H1 (cell line): Measurements from ENCODE around the gene CYB561D2. TPM values are rescaled to one million over a fixed set of nuclear protein-coding genes. Genes with fewer than 3 reads are reported as not detected.

Experiments
- CTCF ChIA-PET: fragments of 300-600 bp; sonication (Branson Sonifier 250); formaldehyde crosslinking; loops from one replicate; lab custom pipeline; 2021; ENCODE audit not compliant: partially characterized antibody; lab: Charles Lee
- POLR2A ChIA-PET: fragments of 300-600 bp; sonication (Branson Sonifier 250); formaldehyde crosslinking; loops from one replicate; lab custom pipeline; 2021; ENCODE audit warnings: inconsistent platforms; ENCODE audit not compliant: partially characterized antibody; lab: Charles Lee
- DNase-seq, 2 experiments: peaks; one replicate each; pipeline versions ENCODE4 v3.0.0 to v3.0.0-alpha.2; 2010 to 2022; ENCODE audit warnings: low spot score in 2 of 2, low read depth in 1 of 2, mixed read lengths in 1 of 2
- FAIRE-seq: peaks from 2 replicates; lab custom pipeline; 2011; peaks lifted over from hg19 to GRCh38; lab: Jason Lieb, UNC
- H2AFZ ChIP-seq: 2 replicates; pipeline ENCODE4 v1.8.1; 2012; ENCODE audit warnings: low read length, inconsistent platforms
- H2AK5ac ChIP-seq: 2 replicates; pipeline ENCODE4 v1.6.1; 2013; ENCODE audit warnings: low read depth, low read length
- H2BK120ac ChIP-seq: replicated peaks from 2 replicates; pipeline ENCODE3; 2013; ENCODE audit warnings: low read depth, low read length, inconsistent platforms
- H2BK12ac ChIP-seq: 2 replicates; pipeline ENCODE4 v1.6.1; 2013; ENCODE audit warnings: low read depth, low read length
- H2BK15ac ChIP-seq: 2 replicates; pipeline ENCODE4 v1.6.1; 2013; ENCODE audit warnings: low read length
- H2BK20ac ChIP-seq: 2 replicates; pipeline ENCODE4 v1.6.1; 2013; ENCODE audit warnings: low read length
- H2BK5ac ChIP-seq: 2 replicates; pipeline ENCODE4 v1.6.1; 2013; ENCODE audit warnings: low read depth, low read length
- H3K14ac ChIP-seq: 2 replicates; pipeline ENCODE4 v1.6.1; 2013; ENCODE audit warnings: inconsistent platforms; ENCODE audit not compliant: insufficient read length
- H3K18ac ChIP-seq: 2 replicates; pipeline ENCODE4 v1.6.1; 2013; ENCODE audit warnings: low read length; ENCODE audit errors: extremely low read depth
- H3K23ac ChIP-seq: 2 replicates; pipeline ENCODE4 v1.6.1; 2013; ENCODE audit warnings: inconsistent platforms; ENCODE audit not compliant: insufficient read length
- H3K23me2 ChIP-seq: 2 replicates; pipeline ENCODE4 v1.6.1; 2013; ENCODE audit warnings: low read depth, low read length
- H3K27ac ChIP-seq: 2 replicates; pipeline ENCODE4 v1.6.1; 2011; ENCODE audit warnings: low read depth, low read length, inconsistent platforms
- H3K27me3 ChIP-seq, 4 experiments: replicated peaks in 1 of 4; 1 replicate in 1 of 4; 2 replicates in 3 of 4; pipeline versions ENCODE4 v1.6.1 to v1.8.1; 2011 to 2013; ENCODE audit warnings: low read length in 3 of 4, mild to moderate bottlenecking in 3 of 4, inconsistent platforms in 2 of 4, mixed read lengths in 2 of 4, moderate library complexity in 1 of 4; ENCODE audit not compliant: control insufficient read depth in 3 of 4, insufficient read depth in 3 of 4; ENCODE audit errors: extremely low read depth in 1 of 4
- H3K36me3 ChIP-seq, 4 experiments: 2 replicates each; pipeline versions ENCODE4 v1.6.1 to v1.8.1; 2011 to 2013; ENCODE audit warnings: mild to moderate bottlenecking in 4 of 4, low read length in 3 of 4, moderate library complexity in 2 of 4, control low read depth in 1 of 4, inconsistent platforms in 1 of 4; ENCODE audit not compliant: insufficient read depth in 4 of 4, control insufficient read depth in 2 of 4
- H3K4ac ChIP-seq: replicated peaks from 2 replicates; pipeline ENCODE3; 2013; ENCODE audit warnings: low read length, low read depth, mixed read lengths, inconsistent platforms; ENCODE audit not compliant: insufficient read length
- H3K4me1 ChIP-seq, 4 experiments: replicated peaks in 1 of 4; 1 replicate in 1 of 4; 2 replicates in 3 of 4; pipeline versions ENCODE4 v1.6.1 to v1.8.1; 2011 to 2013; ENCODE audit warnings: low read length in 3 of 4, inconsistent platforms in 2 of 4, mixed read lengths in 1 of 4; ENCODE audit not compliant: insufficient read depth in 4 of 4, control insufficient read depth in 3 of 4
- H3K4me2 ChIP-seq, 2 experiments: 2 replicates each; pipeline versions ENCODE4 v1.6.1 to v1.8.1; 2011 to 2013; ENCODE audit warnings: low read depth in 2 of 2, low read length in 2 of 2, control low read depth in 1 of 2, inconsistent platforms in 1 of 2, mild to moderate bottlenecking in 1 of 2; ENCODE audit not compliant: insufficient read depth in 1 of 2
- H3K4me3 ChIP-seq, 4 experiments: fragments of 200-600, 300-600 bp in 1 of 4; sonication (generic), shearing (Covaris generic), sonication (Bioruptor Twin) in 1 of 4; 2 replicates each; pipeline versions ENCODE4 v1.5.1 to v1.8.1; 2011 to 2016; ENCODE audit warnings: low read length in 4 of 4, low read depth in 3 of 4, control low read depth in 2 of 4, inconsistent platforms in 2 of 4, mild to moderate bottlenecking in 2 of 4, mixed read lengths in 1 of 4, moderate library complexity in 1 of 4; ENCODE audit not compliant: insufficient read depth in 2 of 4; ENCODE audit errors: extremely low read depth in 1 of 4
- H3K56ac ChIP-seq: replicated peaks from 2 replicates; pipeline ENCODE3; 2013; ENCODE audit warnings: low read depth, mild to moderate bottlenecking, mixed read lengths, low read length, inconsistent platforms; ENCODE audit not compliant: insufficient read length
- H3K79me1 ChIP-seq: 2 replicates; pipeline ENCODE4 v1.6.1; 2013; ENCODE audit warnings: low read depth, low read length, control low read depth
- H3K79me2 ChIP-seq, 2 experiments: 2 replicates each; pipeline versions ENCODE4 v1.6.1 to v1.8.1; 2012 to 2013; ENCODE audit warnings: low read length in 2 of 2, mild to moderate bottlenecking in 2 of 2, inconsistent platforms in 1 of 2; ENCODE audit not compliant: insufficient read depth in 2 of 2, control insufficient read depth in 1 of 2
- H3K9ac ChIP-seq, 4 experiments: replicated peaks in 1 of 4; 1 replicate in 1 of 4; 2 replicates in 3 of 4; pipeline versions ENCODE4 v1.6.1 to v1.8.1; 2011 to 2013; ENCODE audit warnings: low read depth in 3 of 4, low read length in 3 of 4, control low read depth in 2 of 4, mild to moderate bottlenecking in 2 of 4, moderate library complexity in 2 of 4, inconsistent platforms in 1 of 4; ENCODE audit errors: extremely low read depth in 1 of 4
- H3K9me3 ChIP-seq, 2 experiments: 2 replicates each; pipeline versions ENCODE4 v1.6.1 to v1.8.1; 2012 to 2013; ENCODE audit warnings: mild to moderate bottlenecking in 2 of 2, moderate library complexity in 2 of 2, control low read depth in 1 of 2, inconsistent platforms in 1 of 2, low read depth in 1 of 2, low read length in 1 of 2, mixed read lengths in 1 of 2; ENCODE audit not compliant: insufficient read depth in 2 of 2
- H4K20me1 ChIP-seq, 2 experiments: replicated peaks in 1 of 2; 2 replicates each; pipeline versions ENCODE3 to v1.8.1; 2011 to 2013; ENCODE audit warnings: inconsistent platforms in 2 of 2, low read length in 2 of 2, mild to moderate bottlenecking in 1 of 2; ENCODE audit not compliant: insufficient read depth in 2 of 2, control insufficient read depth in 1 of 2
- H4K5ac ChIP-seq: 2 replicates; pipeline ENCODE4 v1.6.1; 2013; ENCODE audit warnings: low read length, low read depth, mixed read lengths, inconsistent platforms; ENCODE audit not compliant: insufficient read length
- H4K8ac ChIP-seq: 2 replicates; pipeline ENCODE4 v1.8.0; 2013; ENCODE audit warnings: mild to moderate bottlenecking, moderate library complexity, low read length, inconsistent platforms; ENCODE audit not compliant: insufficient read depth; ENCODE audit errors: extremely low read depth
- H4K91ac ChIP-seq: replicated peaks from 2 replicates; pipeline ENCODE3; 2013; ENCODE audit warnings: low read length, mixed read lengths, inconsistent platforms; ENCODE audit not compliant: insufficient read length
- KDM1A ChIP-seq: fragments of 200-600, 300-600 bp; sonication (generic); IDR thresholded peaks from 2 replicates; pipeline ENCODE4 v1.7.1; 2016; ENCODE audit warnings: mild to moderate bottlenecking, low read length, borderline replicate concordance
- WGBS, 2 experiments: shearing (Covaris generic) in 1 of 2; methylation state at CpG; one replicate each; pipeline versions ENCODE4 v1.1.6 to v1.1.7; 2013 to 2015; ENCODE audit warnings: low lambda C conversion rate in 2 of 2, mixed read lengths in 2 of 2, inconsistent platforms in 1 of 2, low coverage in 1 of 2, missing lambda C conversion rate in 1 of 2; ENCODE audit not compliant: insufficient replicate concordance in 2 of 2, insufficient coverage in 1 of 2, insufficient read length in 1 of 2; ENCODE audit errors: extremely low coverage in 1 of 2, missing lambda C conversion rate in 1 of 2; 5-methylcytosine and 5-hydroxymethylcytosine counted together
- polyA plus RNA-seq, 7 experiments: library from polyadenylated mRNA; depleted of rRNA in 3 of 7; stranded (reverse) in 5 of 7; unstranded in 2 of 7; fragments of >200 nt in 5 of 7; fragments of 200-250 nt in 2 of 7; gene quantifications; 1 replicate in 5 of 7; 2 replicates in 1 of 7; 4 replicates in 1 of 7; pipeline versions ENCODE4 v1.2.1 to v1.2.3, GENCODE V29; 2011 to 2013; ENCODE audit warnings: missing spikeins in 2 of 7, mixed read lengths in 2 of 7
- total RNA-seq: library from RNA; stranded (reverse); fragmentation: NEBNext Ultra II Directional; extraction: Animal tissue kit (Norgen Biotek cat#: 25700); gene quantifications from 2 replicates; pipeline ENCODE4 v1.2.1, GENCODE V29; 2021

CYB561D2 gene
- total and polyA plus RNA-seq, 2 of the 8 experiments (the other 6 are each of a cell fraction or from before 2014, with no cell fraction given), result 9.8 to 34.0 TPM

DNA sequence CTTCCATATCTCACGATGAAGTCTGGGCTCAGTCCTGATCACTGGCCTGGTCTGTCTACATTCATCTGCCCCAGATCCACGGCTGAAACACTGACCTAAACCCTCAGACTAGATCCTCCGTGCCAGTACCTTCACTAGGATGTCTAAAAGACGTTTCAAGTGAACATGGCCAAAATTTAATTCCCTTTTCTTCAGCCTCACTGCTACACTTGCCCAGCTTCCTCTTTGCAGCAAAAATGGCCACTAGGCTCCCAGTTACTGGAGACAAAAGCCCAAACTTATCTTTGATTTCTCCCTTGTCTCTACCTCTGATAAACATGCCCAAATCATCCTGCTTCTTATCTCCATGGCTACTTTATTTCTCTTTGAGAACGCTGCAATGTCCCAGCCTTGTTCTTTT is 11.7 kb upstream of the CYB561D2 start:
- Histone ChIP-seq H2AK5ac (peak overlapping the region; percentile 20; the same call in 1 of the 2 replicates), H3K23ac (no peak overlapping the region), H3K18ac (no peak overlapping the region), H3K56ac (no peak overlapping the region), H3K14ac (no peak overlapping the region), H4K20me1 (peaks cover 0 to 7% of the 10 kb centered on the region in 2 experiments), H3K4ac (no peak overlapping the region), H3K27me3 (peaks cover 20 to 56% (median 43%) of the 10 kb centered on the region in 4 experiments), H2AFZ (no peak overlapping the region), H2BK5ac (no peak overlapping the region), H2BK20ac (no peak overlapping the region), H2BK15ac (peak overlapping the region; percentile 93; the same call in 1 of the 2 replicates), H3K79me2 (peaks cover 0 to 25% of the 10 kb centered on the region in 2 experiments; a peak in 2 of 4 replicates), H3K4me3 (no peak overlapping the region), H3K4me1 (peaks cover 0 to 19% (median 14%) of the 10 kb centered on the region in 4 experiments; a peak in 5 of 7 replicates), H3K4me2 (no peak overlapping the region; a peak in 1 of 4 replicates), H4K8ac (no peak overlapping the region), H3K79me1 (peaks cover 4% of the 10 kb centered on the region; the same call in 1 of the 2 replicates), H3K23me2 (peaks cover 18% of the 10 kb centered on the region), H2BK12ac (no peak overlapping the region), H3K27ac (no peak overlapping the region), H3K9ac (no peak overlapping the region), H2BK120ac (no peak overlapping the region), H3K36me3 (no peaks in the 10 kb centered on the region), H3K9me3 (no peaks in the 10 kb centered on the region), H4K91ac (no peak overlapping the region), H4K5ac (no peak overlapping the region)
- ChIA-PET CTCF (interaction anchor here (0.7 to 7.7 kb wide), 4 partner anchors 8 to 277 kb away, joined by 3 to 60 read pairs (median 12); partner anchors contain the start of gene HYAL2), POLR2A (interaction anchor here (0.6 to 1.3 kb wide), 3 partner anchors 35 to 664 kb away, joined by 3 read pairs; no protein-coding TSS in a partner anchor)
- FAIRE-seq, result no peak
- DNase-seq, result no peak
- no peak for TF ChIP-seq KDM1A
- 95% methylated on average over 5 of the region's 5 CpGs; no CpG with 5 or more reads in 1 of the 2 experiments for WGBS, 2 experiments
